ENCODE data around the gene GRID2.
"Not testable (repeated sequence)": the region's sequence is repeated elsewhere in the genome, so short reads cannot be mapped to it uniquely, and the experiment has no call there.

GRID2 gene

GRCh38 chr4:92303621-92304027 is at the start of gene GRID2:
GRID2 (plus strand) TSS chr4:92303966.
- no peak for DNase-seq (ENCODE audit: low read depth in 3 of 3)

GRCh38 chr4:92253986-92254671 is 49.6 kb upstream of the GRID2 start:
- no peak for DNase-seq (ENCODE audit: low read depth in 3 of 3)

GRCh38 chr4:92254767-92255442 is 48.9 kb upstream of the GRID2 start:
- no peak for DNase-seq (ENCODE audit: low read depth in 3 of 3)

GRCh38 chr4:92255920-92256244 is 47.9 kb upstream of the GRID2 start:
- no peak for DNase-seq (ENCODE audit: low read depth in 3 of 3)

GRCh38 chr4:92257931-92258857 is 45.6 kb upstream of the GRID2 start:
- DNase-seq (ENCODE audit: low read depth in 3 of 3), result no peak

GRCh38 chr4:92261256-92261655 is 42.5 kb upstream of the GRID2 start:
- DNase-seq (ENCODE audit: low read depth in 3 of 3), result no peak

GRCh38 chr4:92262371-92262770 is 41.4 kb upstream of the GRID2 start:
- no peak for DNase-seq (ENCODE audit: low read depth in 3 of 3)

- no peak for DNase-seq (ENCODE audit: low read depth in 3 of 3)
These were observed 40.8 kb upstream of the GRID2 start for GRCh38 chr4:92263010-92263409.

GRCh38 chr4:92263575-92263974 is 40.2 kb upstream of the GRID2 start:
- DNase-seq (ENCODE audit: low read depth in 3 of 3), result no peak

GRCh38 chr4:92264163-92264562 is 39.6 kb upstream of the GRID2 start:
- no peak for DNase-seq (ENCODE audit: low read depth in 3 of 3)

- no peak for DNase-seq (ENCODE audit: low read depth in 3 of 3)
These were observed 38.7 kb upstream of the GRID2 start for GRCh38 chr4:92265021-92265420.

GRCh38 chr4:92265798-92266197 is 38.0 kb upstream of the GRID2 start:
- DNase-seq (ENCODE audit: low read depth in 3 of 3), result no peak

- DNase-seq (ENCODE audit: low read depth in 3 of 3), result no peak
These were observed 37.2 kb upstream of the GRID2 start for GRCh38 chr4:92266521-92266920.

- DNase-seq (ENCODE audit: low read depth in 3 of 3), result no peak
These were observed 35.1 kb upstream of the GRID2 start for GRCh38 chr4:92268642-92269041.

GRCh38 chr4:92270908-92271307 is 32.9 kb upstream of the GRID2 start:
- no peak for DNase-seq (ENCODE audit: low read depth in 3 of 3)

GRCh38 chr4:92271551-92271950 is 32.2 kb upstream of the GRID2 start:
- DNase-seq (ENCODE audit: low read depth in 3 of 3), result not testable (repeated sequence)

- DNase-seq (ENCODE audit: low read depth in 3 of 3), result not testable (repeated sequence)
These were observed 26.5 kb upstream of the GRID2 start for GRCh38 chr4:92277057-92277881.

GRCh38 chr4:92279296-92279695 is 24.5 kb upstream of the GRID2 start:
- no peak for DNase-seq (ENCODE audit: low read depth in 3 of 3)

- no peak for DNase-seq (ENCODE audit: low read depth in 3 of 3)
These were observed 4.6 kb upstream of the GRID2 start for GRCh38 chr4:92299152-92299551.

- no peak for DNase-seq (ENCODE audit: low read depth in 3 of 3)
These were observed 355 bp downstream of the GRID2 start for GRCh38 chr4:92304121-92304520.

GRCh38 chr4:92304606-92305005 is 840 bp downstream of the GRID2 start:
- no peak for DNase-seq (ENCODE audit: low read depth in 3 of 3)
